ENCODE results near the gene PRELID1.

PRELID1 gene

DNA sequence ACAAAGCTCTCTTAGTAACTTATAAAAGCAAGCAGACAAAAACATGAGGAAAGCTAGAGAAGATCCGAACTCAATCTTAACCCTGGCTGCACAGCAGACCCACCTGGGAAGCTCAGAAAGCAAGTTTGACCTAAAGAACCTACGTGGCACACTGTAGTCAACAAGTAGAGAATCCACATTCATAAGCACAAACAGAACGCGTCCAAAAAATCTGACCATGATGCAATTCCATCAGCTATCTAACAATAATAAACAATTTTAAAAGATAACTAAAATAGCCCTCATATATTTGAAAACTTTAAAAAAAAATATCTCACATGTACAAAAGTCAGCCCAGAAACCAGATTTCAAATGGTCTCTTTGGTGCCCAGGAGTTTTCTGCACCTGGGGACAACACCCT lies 43.2 kb downstream of the PRELID1 start:
- ChIA-PET POLR2A (ENCODE audit: low non-redundant PET) (interaction anchor here (0.7 kb wide), 1 partner anchor 20 kb away, joined by 3 read pairs; no protein-coding TSS in a partner anchor), CTCF (interaction anchor here (1.9 kb wide), 1 partner anchor 37 kb away, joined by 5 read pairs; no protein-coding TSS in a partner anchor)
- no peak for TF ChIP-seq CTCF (conservative IDR thresholded peaks at IDR 0.05; ENCODE audit: low read depth)
- H3K27ac ChIP-seq: no peak overlapping the region
- no peak for DNase-seq (ENCODE audit: low spot score)

GRCh38 chr5:177347699-177348098 lies 44.1 kb downstream of the PRELID1 start:
- CTCF ChIA-PET: interaction anchor here (1.9 kb wide), 1 partner anchor 38 kb away, joined by 5 read pairs; no protein-coding TSS in a partner anchor

GRCh38 chr5:177349362-177349647 lies 45.7 kb downstream of the PRELID1 start:
- CTCF ChIA-PET: interaction anchor here (0.7 to 0.8 kb wide), 3 partner anchors 23 to 880 kb away, joined by 3 to 6 read pairs (median 5); no protein-coding TSS in a partner anchor
- TF ChIP-seq CTCF (conservative IDR thresholded peaks at IDR 0.05; ENCODE audit: low read depth): no peak
- no peak overlapping the region for H3K27ac ChIP-seq
- no peak for DNase-seq (ENCODE audit: low spot score)
- POLR2A ChIA-PET (ENCODE audit: low non-redundant PET): interaction anchor here (0.7 kb wide), 1 partner anchor 30 kb away, joined by 7 read pairs; no protein-coding TSS in a partner anchor

More at GRCh38 chr5:177347699-177348098, 44.1 kb downstream of the PRELID1 start:
- DNase-seq (ENCODE audit: low spot score): no peak
- POLR2A ChIA-PET (ENCODE audit: low non-redundant PET): no interaction called here
- H3K27ac ChIP-seq: no peak overlapping the region
- TF ChIP-seq CTCF (conservative IDR thresholded peaks at IDR 0.05; ENCODE audit: low read depth): no peak

DNA sequence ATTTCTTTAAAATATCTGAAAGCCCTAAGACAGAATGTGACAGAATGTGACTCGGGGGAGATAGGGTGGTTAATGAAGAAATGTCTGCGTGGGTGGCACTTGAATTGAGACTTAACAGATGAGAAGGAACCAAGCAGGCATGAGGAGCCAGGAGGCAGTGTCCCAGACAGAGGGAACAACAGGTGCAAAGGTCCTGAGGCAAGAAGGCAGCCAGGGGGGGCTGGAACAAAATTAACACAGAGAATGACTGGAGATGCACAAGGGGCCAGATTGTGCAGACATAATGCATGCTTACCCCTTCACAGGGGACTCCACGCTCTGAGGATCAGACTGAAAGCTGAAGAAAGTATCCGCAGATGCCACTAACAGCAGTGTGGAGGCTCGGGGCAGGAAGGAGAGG lies 46.2 kb downstream of the PRELID1 start:
- peak overlapping the region; percentile 16 for H3K27ac ChIP-seq
- ChIA-PET CTCF (interaction anchor here (0.5 kb wide), 1 partner anchor 289 kb away, joined by 4 read pairs; no protein-coding TSS in a partner anchor), POLR2A (ENCODE audit: low non-redundant PET) (no interaction called here)
- TF ChIP-seq CTCF (conservative IDR thresholded peaks at IDR 0.05; ENCODE audit: low read depth): no peak
- no peak for DNase-seq (ENCODE audit: low spot score)

DNA sequence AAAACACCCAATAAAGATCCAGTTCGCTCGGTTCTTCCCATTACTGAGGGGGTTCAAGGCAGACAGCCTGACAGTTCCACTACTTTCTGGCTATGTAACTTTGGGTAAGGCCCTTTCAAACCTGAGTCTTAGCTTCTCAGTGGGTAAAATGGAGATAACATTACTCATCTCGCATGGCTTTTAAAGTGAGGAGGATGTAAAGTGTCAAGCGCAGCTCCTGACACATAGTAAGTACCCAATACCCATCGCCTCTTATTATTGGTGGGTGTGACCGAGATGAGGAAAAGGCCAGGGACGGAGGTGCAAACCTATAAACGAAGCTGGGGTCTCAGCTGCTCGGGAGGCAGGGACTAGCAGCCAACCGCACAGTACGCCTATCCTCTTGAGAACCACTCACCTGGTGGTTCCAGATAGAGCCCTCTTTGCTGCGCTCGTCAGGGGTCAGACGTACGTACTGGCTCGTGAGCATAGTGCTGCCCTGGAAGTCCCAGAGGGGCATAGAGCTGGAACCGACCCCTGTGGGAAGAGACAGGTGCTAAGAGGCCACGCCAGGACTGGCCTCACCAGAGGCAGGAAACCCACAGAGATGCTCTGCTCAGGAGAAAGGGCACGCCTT lies 47.3 kb downstream of the PRELID1 start:
- POLR2A ChIA-PET (ENCODE audit: low non-redundant PET): interaction anchor here (1.0 kb wide), 1 partner anchor 39 kb away, joined by 4 read pairs; no protein-coding TSS in a partner anchor
- peak overlapping the region; percentile 95 for H3K27ac ChIP-seq
- CTCF ChIA-PET: interaction anchor here (0.9 to 2.6 kb wide), 4 partner anchors 13 to 52 kb away, joined by 3 to 15 read pairs (median 3); no protein-coding TSS in a partner anchor
- DNase-seq (ENCODE audit: low spot score): no peak
- TF ChIP-seq CTCF (conservative IDR thresholded peaks at IDR 0.05; ENCODE audit: low read depth): no peak

- H3K27ac ChIP-seq: peak within 1 kb of the TSS; percentile 95
- ChIA-PET POLR2A (ENCODE audit: low non-redundant PET) (interaction anchor here (0.9 kb wide), 1 partner anchor 50 kb away, joined by 4 read pairs; no protein-coding TSS in a partner anchor), CTCF (interaction anchor here (0.5 to 2.6 kb wide), 4 partner anchors 12 to 237 kb away, joined by 3 to 15 read pairs (median 3); no protein-coding TSS in a partner anchor)
- TF ChIP-seq CTCF (conservative IDR thresholded peaks at IDR 0.05; ENCODE audit: low read depth): no peak
- peak; percentile 99 for DNase-seq (ENCODE audit: low spot score)
Observed at GRCh38 chr5:177351392-177352329, 48.1 kb downstream of the PRELID1 start, which contains the start of gene LMAN2. Gene LMAN2 (minus strand): TSS chr5:177351668. CDS start chr5:177351647, 21 bp downstream.
